Natural killer cell (primary cell): ENCODE data around the gene DNAJC3. TPM values are rescaled to one million over a fixed set of nuclear protein-coding genes. Genes with fewer than 3 reads are reported as not detected.
A peak's percentile ranks its signal among the peaks of the same experiment; 100 is the strongest.

Source experiments
- ATAC-seq, 3 donors: fragments of 150-1000 bp in 2 of 3; fragments of 200-7000 bp in 1 of 3; cut with Tn5 transposase; 1 replicate in 1 of 3; 2 replicates in 2 of 3; pipeline ENCODE4 v1.10.0; 2021; ENCODE audit warnings: mild to moderate bottlenecking in 2 of 3, moderate library complexity in 2 of 3
- DNase-seq, 2 donors: peaks; one replicate each; pipeline versions ENCODE4 v3.0.0 to v3.0.0-alpha.2; 2013 to 2021; ENCODE audit warnings: mixed read lengths in 1 of 2
- H3K27ac ChIP-seq: one replicate; pipeline ENCODE4 v1.5.1; 2013; ENCODE audit warnings: mild to moderate bottlenecking, low read length
- H3K27me3 ChIP-seq: one replicate; pipeline ENCODE4 v1.6.1; 2013; ENCODE audit warnings: low read length; ENCODE audit not compliant: control insufficient read depth, insufficient read depth
- H3K36me3 ChIP-seq: one replicate; pipeline ENCODE4 v1.6.1; 2013; ENCODE audit warnings: low read length; ENCODE audit not compliant: control insufficient read depth, insufficient read depth
- H3K4me1 ChIP-seq: one replicate; pipeline ENCODE4 v1.6.1; 2013; ENCODE audit warnings: low read length; ENCODE audit not compliant: control insufficient read depth, insufficient read depth
- H3K4me3 ChIP-seq: one replicate; pipeline ENCODE4 v1.5.1; 2013; ENCODE audit warnings: low read length
- H3K9me3 ChIP-seq: one replicate; pipeline ENCODE4 v1.6.1; 2013; ENCODE audit warnings: low read length; ENCODE audit not compliant: control insufficient read depth, insufficient read depth
- H3K27ac Mint-ChIP-seq, 2 donors: one replicate each; pipeline ENCODE4 v1.8.0; 2022; ENCODE audit warnings: mild to moderate bottlenecking in 2 of 2, mixed read lengths in 2 of 2, moderate library complexity in 1 of 2
- H3K27me3 Mint-ChIP-seq, 2 donors: one replicate each; pipeline ENCODE4 v1.8.0; 2022; ENCODE audit warnings: low read depth in 2 of 2, mixed read lengths in 2 of 2
- H3K36me3 Mint-ChIP-seq: one replicate; pipeline ENCODE4 v1.8.0; 2022; ENCODE audit warnings: mixed read lengths
- H3K4me1 Mint-ChIP-seq, 2 donors: one replicate each; pipeline ENCODE4 v1.8.0; 2022; ENCODE audit warnings: mixed read lengths in 2 of 2
- H3K4me3 Mint-ChIP-seq: one replicate; pipeline ENCODE4 v1.8.0; 2022; ENCODE audit warnings: mild to moderate bottlenecking, moderate library complexity, mixed read lengths
- H3K9me3 Mint-ChIP-seq, 2 donors: one replicate each; pipeline ENCODE4 v1.8.0; 2022; ENCODE audit warnings: mixed read lengths in 2 of 2
- WGBS: methylation state at CpG from one replicate; pipeline ENCODE4 v1.1.7; 2013; ENCODE audit warnings: missing lambda C conversion rate; ENCODE audit not compliant: insufficient coverage; 5-methylcytosine and 5-hydroxymethylcytosine counted together
- intact Hi-C: fragments of 100-400 bp; cut with micrococcal nuclease; formaldehyde crosslinking; loops from one replicate; pipeline ENCODE4 v1.14.2; 2022
- total RNA-seq, 4 donors: library from RNA; stranded (reverse); fragments of 120-200 nt in 1 of 4; gene quantifications; one replicate each; pipeline versions ENCODE4 v1.2.3 to v1.2.4, GENCODE V29; 2013 to 2022
- TF ChIP-seq, protein P1 (sequence below): fragments of 200-600 bp; IDR thresholded peaks from one replicate; pipeline ENCODE4 v1.8.0; 2022; ENCODE audit warnings: antibody characterized with exemption

DNAJC3 gene
- total RNA-seq, 3 donors from 2014 or later (not counting 1 experiment from before 2014, with no cell fraction given), result 26.5 to 38.1 (median 29.0) TPM

DNA sequence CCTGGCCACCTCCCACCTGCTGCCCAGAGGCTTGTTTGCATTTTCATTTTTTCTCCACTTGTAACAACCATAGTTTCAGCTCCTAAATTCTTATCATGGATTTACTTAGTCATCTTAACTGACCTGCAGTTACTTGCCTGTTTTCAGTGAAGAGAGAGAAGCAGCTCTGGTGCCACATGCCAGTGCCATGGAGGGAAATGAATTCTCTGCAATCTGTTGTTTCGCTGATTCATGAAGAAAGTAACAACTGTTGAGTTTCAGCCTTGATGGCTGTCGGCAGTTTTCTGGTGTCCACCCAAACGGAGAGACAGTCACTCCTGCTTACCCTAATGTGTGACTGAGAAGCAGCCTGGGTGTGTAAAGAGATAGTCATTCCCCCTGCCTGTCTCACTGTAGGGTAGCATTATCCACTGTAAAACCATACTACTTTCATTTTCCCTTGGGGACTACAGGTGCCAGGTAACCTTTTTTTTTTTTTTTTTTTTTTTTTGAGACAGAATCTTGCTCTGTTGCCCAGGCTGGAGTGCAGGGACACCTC, 116.1 kb downstream of the DNAJC3 start:
- Histone ChIP-seq H3K9me3 (no peaks in the 10 kb centered on the region), H3K27ac (no peak overlapping the region), H3K36me3 (peaks cover 39% of the 10 kb centered on the region), H3K4me3 (no peak overlapping the region), H3K27me3 (no peaks in the 10 kb centered on the region), H3K4me1 (no peaks in the 10 kb centered on the region)
- Mint-ChIP-seq H3K9me3 (no peaks in the 10 kb centered on the region), H3K4me3 (no peak overlapping the region), H3K27me3 (no peaks in the 10 kb centered on the region), H3K36me3 (peaks cover 20% of the 10 kb centered on the region), H3K27ac (no peak overlapping the region), H3K4me1 (peaks cover 15 to 19% of the 10 kb centered on the region in 2 donors)
- TF ChIP-seq, protein P1, sequence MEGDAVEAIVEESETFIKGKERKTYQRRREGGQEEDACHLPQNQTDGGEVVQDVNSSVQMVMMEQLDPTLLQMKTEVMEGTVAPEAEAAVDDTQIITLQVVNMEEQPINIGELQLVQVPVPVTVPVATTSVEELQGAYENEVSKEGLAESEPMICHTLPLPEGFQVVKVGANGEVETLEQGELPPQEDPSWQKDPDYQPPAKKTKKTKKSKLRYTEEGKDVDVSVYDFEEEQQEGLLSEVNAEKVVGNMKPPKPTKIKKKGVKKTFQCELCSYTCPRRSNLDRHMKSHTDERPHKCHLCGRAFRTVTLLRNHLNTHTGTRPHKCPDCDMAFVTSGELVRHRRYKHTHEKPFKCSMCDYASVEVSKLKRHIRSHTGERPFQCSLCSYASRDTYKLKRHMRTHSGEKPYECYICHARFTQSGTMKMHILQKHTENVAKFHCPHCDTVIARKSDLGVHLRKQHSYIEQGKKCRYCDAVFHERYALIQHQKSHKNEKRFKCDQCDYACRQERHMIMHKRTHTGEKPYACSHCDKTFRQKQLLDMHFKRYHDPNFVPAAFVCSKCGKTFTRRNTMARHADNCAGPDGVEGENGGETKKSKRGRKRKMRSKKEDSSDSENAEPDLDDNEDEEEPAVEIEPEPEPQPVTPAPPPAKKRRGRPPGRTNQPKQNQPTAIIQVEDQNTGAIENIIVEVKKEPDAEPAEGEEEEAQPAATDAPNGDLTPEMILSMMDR, result no peak
- no peak for DNase-seq
- ATAC-seq, result no peak
- WGBS, result 86% methylated on average over 3 of the region's 3 CpGs
- intact Hi-C loops, result loop anchor here (10.0 kb wide), 1 partner anchor 118 kb away; the partner anchor contains the start of gene DNAJC3

DNA sequence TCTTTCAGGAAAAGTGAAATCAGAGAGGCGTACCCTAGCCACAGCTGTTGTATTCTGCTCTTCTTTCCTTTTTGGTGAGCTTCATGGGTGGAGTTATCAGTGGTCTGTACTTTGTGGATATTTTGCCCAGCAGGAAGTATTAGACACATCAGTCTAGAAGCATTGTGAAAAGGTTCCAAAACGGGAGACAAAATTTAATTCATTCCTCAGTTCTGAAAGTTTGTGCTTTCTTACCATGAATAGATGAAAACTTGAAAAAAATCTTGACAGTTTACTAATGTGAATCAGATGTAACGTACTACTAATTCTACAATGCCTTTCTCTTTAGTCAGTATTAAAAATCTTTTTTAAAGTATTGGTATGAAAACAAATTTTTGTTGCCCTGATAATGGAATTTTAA, 116.8 kb downstream of the DNAJC3 start:
- TF ChIP-seq, protein P1, result no peak
- Mint-ChIP-seq H3K27ac (peak overlapping the region in 1 of 2 donors; percentile 30), H3K4me1 (peaks cover 15 to 19% of the 10 kb centered on the region in 2 donors), H3K4me3 (no peak overlapping the region), H3K36me3 (peaks cover 15% of the 10 kb centered on the region), H3K9me3 (no peaks in the 10 kb centered on the region), H3K27me3 (no peaks in the 10 kb centered on the region)
- Histone ChIP-seq H3K4me3 (no peak overlapping the region), H3K27me3 (no peaks in the 10 kb centered on the region), H3K9me3 (no peaks in the 10 kb centered on the region), H3K4me1 (no peaks in the 10 kb centered on the region), H3K36me3 (peaks cover 32% of the 10 kb centered on the region), H3K27ac (no peak overlapping the region)
- DNase-seq (no peak), ATAC-seq (no peak)
- intact Hi-C loops, result loop anchor here (10.0 kb wide), 1 partner anchor 119 kb away; the partner anchor contains the start of gene DNAJC3
- 92% methylated on average over 2 of the region's 3 CpGs for WGBS

DNA sequence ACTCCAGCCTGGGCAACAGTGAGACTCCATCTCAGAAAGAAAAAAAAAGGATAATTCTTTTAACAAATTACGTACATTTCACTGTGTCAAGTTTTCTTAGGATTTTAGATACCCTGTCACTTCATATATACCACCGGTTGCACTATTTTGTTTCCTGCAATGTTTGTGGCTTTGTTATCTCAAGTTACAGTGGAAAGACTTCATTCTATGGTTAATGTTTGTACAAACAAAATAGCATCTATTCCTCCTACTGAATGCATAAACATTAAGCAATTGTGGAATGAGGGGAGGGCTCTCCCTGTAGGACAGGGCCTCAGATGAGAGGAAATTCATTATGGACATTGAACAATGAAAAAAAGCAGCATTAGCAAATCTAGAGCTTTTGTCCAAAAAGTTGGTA, 120.1 kb downstream of the DNAJC3 start:
- no peaks in the 10 kb centered on the region for H3K4me1 ChIP-seq
- H3K27me3 Mint-ChIP-seq, result no peaks in the 10 kb centered on the region
- no peak overlapping the region for H3K4me3 ChIP-seq
- H3K27ac ChIP-seq, result no peak overlapping the region
- no peaks in the 10 kb centered on the region for H3K9me3 ChIP-seq
- no peaks in the 10 kb centered on the region for H3K27me3 ChIP-seq
- no peak for ATAC-seq
- WGBS, result no CpG with 5 or more reads among the region's 2 CpGs
- peaks cover 0 to 4% of the 10 kb centered on the region in 2 donors for H3K4me1 Mint-ChIP-seq
- H3K27ac Mint-ChIP-seq, result no peak overlapping the region
- H3K36me3 Mint-ChIP-seq, result no peaks in the 10 kb centered on the region
- no peak for DNase-seq
- H3K36me3 ChIP-seq, result peaks cover 17% of the 10 kb centered on the region
- TF ChIP-seq, protein P1, result no peak
- H3K9me3 Mint-ChIP-seq, result no peaks in the 10 kb centered on the region
- intact Hi-C loops, result loop anchor here (10.0 kb wide), 1 partner anchor 122 kb away; the partner anchor contains the start of gene DNAJC3
- H3K4me3 Mint-ChIP-seq, result no peak overlapping the region

DNA sequence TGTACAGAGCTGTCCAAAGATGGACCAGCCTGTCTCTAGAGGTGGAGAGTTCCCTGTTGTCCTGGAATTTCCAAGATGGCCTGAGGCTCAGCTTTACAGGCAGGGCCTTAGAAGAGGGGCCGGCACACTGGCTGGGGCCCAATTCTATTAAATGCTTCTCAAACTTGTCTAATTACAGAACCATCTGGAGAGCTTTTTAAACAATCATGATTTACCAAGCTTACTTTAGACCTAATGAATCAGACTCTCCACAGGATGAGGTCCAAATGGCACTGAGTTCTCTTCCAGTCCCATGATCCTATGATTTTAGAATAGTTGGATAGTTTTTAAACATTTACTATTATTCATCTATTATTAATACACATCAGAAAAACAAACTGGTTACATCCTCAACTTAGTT, 123.5 kb downstream of the DNAJC3 start:
- WGBS, result 93% methylated on average over 1 of the region's 1 CpG
- Mint-ChIP-seq H3K36me3 (peaks cover under 1% of the 10 kb centered on the region), H3K27ac (no peak overlapping the region), H3K9me3 (no peaks in the 10 kb centered on the region), H3K4me1 (no peaks in the 10 kb centered on the region), H3K27me3 (peaks cover 4 to 19% of the 10 kb centered on the region in 2 donors), H3K4me3 (no peak overlapping the region)
- Histone ChIP-seq H3K36me3 (no peaks in the 10 kb centered on the region), H3K27me3 (peaks cover 2% of the 10 kb centered on the region), H3K4me1 (no peaks in the 10 kb centered on the region), H3K4me3 (no peak overlapping the region), H3K27ac (no peak overlapping the region), H3K9me3 (no peaks in the 10 kb centered on the region)
- TF ChIP-seq, protein P1, result no peak
- no peak for DNase-seq
- intact Hi-C loops, result no loop called here
- ATAC-seq, result no peak
